ENCODE measurements around the gene DISC1.
A peak's percentile ranks its signal among the peaks of the same experiment; 100 is the strongest.

The DISC1 gene

GRCh38 chr1:231601824-231602672, 24.5 kb upstream of the DISC1 start:
- Histone ChIP-seq H3K79me2 (ENCODE audit: insufficient read depth, low read length) (no peaks in the 10 kb centered on the region), H3K27ac (ENCODE audit: low read depth, low read length) (no peak overlapping the region), H4K20me1 (ENCODE audit: low read depth, low read length) (no peaks in the 10 kb centered on the region), H3K4me3 (ENCODE audit: insufficient read depth, low read length, poor library complexity, severe bottlenecking) (no peak overlapping the region), H3F3A (ENCODE audit: insufficient read depth) (no peaks in the 10 kb centered on the region), H3K36me3 (ENCODE audit: low read length) (no peaks in the 10 kb centered on the region), H3K9ac (ENCODE audit: low read length) (no peak overlapping the region), H3K4me2 (ENCODE audit: low read depth, low read length, poor library complexity, severe bottlenecking) (no peak overlapping the region), H3K27me3 (ENCODE audit: low read length) (no peaks in the 10 kb centered on the region), H2AFZ (ENCODE audit: low read depth, low read length, severe bottlenecking) (no peak overlapping the region), H3K9me2 (replicated peaks; ENCODE audit: insufficient read depth, low read length) (no peaks in the 10 kb centered on the region), H3K9me3 (ENCODE audit: insufficient read depth, low read length) (no peaks in the 10 kb centered on the region)
- no peak for TF ChIP-seq EZH2phosphoT487 (conservative IDR thresholded peaks at IDR 0.05; ENCODE audit: low read length)
- no peak for TF ChIP-seq CTCF (IDR thresholded peaks at IDR 0.05; ENCODE audit: insufficient read depth, low read length, poor library complexity, severe bottlenecking)

DNA sequence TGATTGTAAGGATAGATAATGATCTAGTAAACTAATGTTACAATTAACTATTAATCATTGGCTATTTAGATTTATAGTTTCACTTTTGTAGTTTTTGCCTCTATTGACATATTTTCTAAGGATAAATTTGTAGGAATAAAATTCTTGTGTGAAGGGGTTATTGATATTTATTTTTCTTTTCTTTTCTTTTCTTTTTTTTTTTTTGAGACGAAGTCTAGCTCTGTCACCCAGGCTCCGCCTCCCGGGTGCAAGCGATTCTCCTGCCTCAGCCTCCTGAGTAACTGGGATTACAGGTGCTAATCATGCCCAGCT, 24.0 kb upstream of the DISC1 start:
- Histone ChIP-seq H4K20me1 (ENCODE audit: low read depth, low read length) (no peaks in the 10 kb centered on the region), H3K27me3 (ENCODE audit: low read length) (no peaks in the 10 kb centered on the region), H3K9ac (ENCODE audit: low read length) (no peak overlapping the region), H3K4me3 (ENCODE audit: insufficient read depth, low read length, poor library complexity, severe bottlenecking) (no peak overlapping the region), H2AFZ (ENCODE audit: low read depth, low read length, severe bottlenecking) (no peak overlapping the region), H3K36me3 (ENCODE audit: low read length) (no peaks in the 10 kb centered on the region), H3K9me3 (ENCODE audit: insufficient read depth, low read length) (no peaks in the 10 kb centered on the region), H3K27ac (ENCODE audit: low read depth, low read length) (no peak overlapping the region), H3K9me2 (replicated peaks; ENCODE audit: insufficient read depth, low read length) (no peaks in the 10 kb centered on the region), H3K79me2 (ENCODE audit: insufficient read depth, low read length) (no peaks in the 10 kb centered on the region), H3F3A (ENCODE audit: insufficient read depth) (no peaks in the 10 kb centered on the region), H3K4me2 (ENCODE audit: low read depth, low read length, poor library complexity, severe bottlenecking) (no peak overlapping the region)
- no peak for TF ChIP-seq EZH2phosphoT487 (conservative IDR thresholded peaks at IDR 0.05; ENCODE audit: low read length)
- no peak for TF ChIP-seq CTCF (IDR thresholded peaks at IDR 0.05; ENCODE audit: insufficient read depth, low read length, poor library complexity, severe bottlenecking)

- Histone ChIP-seq H3K27me3 (ENCODE audit: low read length) (no peaks in the 10 kb centered on the region), H3F3A (ENCODE audit: insufficient read depth) (no peaks in the 10 kb centered on the region), H3K79me2 (ENCODE audit: insufficient read depth, low read length) (no peaks in the 10 kb centered on the region), H2AFZ (ENCODE audit: low read depth, low read length, severe bottlenecking) (peak overlapping the region; percentile 98), H3K9ac (ENCODE audit: low read length) (peak overlapping the region; percentile 50), H3K9me2 (replicated peaks; ENCODE audit: insufficient read depth, low read length) (no peaks in the 10 kb centered on the region), H3K27ac (ENCODE audit: low read depth, low read length) (no peak overlapping the region), H3K36me3 (ENCODE audit: low read length) (no peaks in the 10 kb centered on the region), H3K9me3 (ENCODE audit: insufficient read depth, low read length) (no peaks in the 10 kb centered on the region), H3K4me2 (ENCODE audit: low read depth, low read length, poor library complexity, severe bottlenecking) (peak overlapping the region; percentile 83), H3K4me3 (ENCODE audit: insufficient read depth, low read length, poor library complexity, severe bottlenecking) (peak overlapping the region; percentile 60), H4K20me1 (ENCODE audit: low read depth, low read length) (no peaks in the 10 kb centered on the region)
- TF ChIP-seq EZH2phosphoT487 (conservative IDR thresholded peaks at IDR 0.05; ENCODE audit: low read length): no peak
- TF ChIP-seq CTCF (IDR thresholded peaks at IDR 0.05; ENCODE audit: insufficient read depth, low read length, poor library complexity, severe bottlenecking): peak; percentile 58
Observed at GRCh38 chr1:231603598-231604275, 22.9 kb upstream of the DISC1 start.
